Ovary (tissue), 3 donors: ENCODE data around the gene U2SURP.

Experiments used
- EP300 ChIP-seq: sonication (generic); formaldehyde crosslinking; IDR thresholded peaks from one replicate; pipeline ENCODE4 v1.6.1; 2017; ENCODE audit warnings: antibody characterized with exemption
- POLR2A ChIP-seq: fragments of 450-650 bp; IDR thresholded peaks from one replicate; pipeline ENCODE4 v1.6.1; 2017; ENCODE audit warnings: antibody characterized with exemption, mild to moderate bottlenecking, moderate library complexity
- TF ChIP-seq, protein P1 (sequence below), 3 donors: fragments of 450-650 bp in 2 of 3; fragments of 200-600 bp in 1 of 3; IDR thresholded peaks; one replicate each; pipeline versions ENCODE4 v1.5.1 to v1.8.0; 2016 to 2022; ENCODE audit warnings: antibody characterized with exemption in 3 of 3, mild to moderate bottlenecking in 1 of 3
- donor health status: DM: no; HTN: no; CAD: no.

DNA sequence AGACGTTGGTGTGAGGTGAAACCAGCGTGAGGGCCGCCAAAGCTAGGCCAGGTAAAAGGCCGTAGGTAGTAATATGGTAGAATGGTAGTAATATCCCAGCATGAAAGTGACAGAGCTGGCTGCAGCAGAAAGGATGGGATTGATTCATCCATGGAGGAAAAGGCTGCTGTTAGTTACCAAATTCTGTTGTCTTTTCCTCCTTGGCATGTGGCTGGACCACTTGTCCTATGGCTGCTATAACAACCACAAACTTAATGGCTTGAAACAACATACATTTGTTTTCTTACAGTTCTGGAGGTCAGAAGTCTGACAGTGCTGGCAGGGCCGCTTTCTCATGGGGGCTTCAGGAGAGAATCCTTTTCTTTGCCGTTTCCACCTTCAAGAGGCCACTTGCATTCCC, 70.4 kb downstream of the U2SURP start:
- TF ChIP-seq, protein P1, sequence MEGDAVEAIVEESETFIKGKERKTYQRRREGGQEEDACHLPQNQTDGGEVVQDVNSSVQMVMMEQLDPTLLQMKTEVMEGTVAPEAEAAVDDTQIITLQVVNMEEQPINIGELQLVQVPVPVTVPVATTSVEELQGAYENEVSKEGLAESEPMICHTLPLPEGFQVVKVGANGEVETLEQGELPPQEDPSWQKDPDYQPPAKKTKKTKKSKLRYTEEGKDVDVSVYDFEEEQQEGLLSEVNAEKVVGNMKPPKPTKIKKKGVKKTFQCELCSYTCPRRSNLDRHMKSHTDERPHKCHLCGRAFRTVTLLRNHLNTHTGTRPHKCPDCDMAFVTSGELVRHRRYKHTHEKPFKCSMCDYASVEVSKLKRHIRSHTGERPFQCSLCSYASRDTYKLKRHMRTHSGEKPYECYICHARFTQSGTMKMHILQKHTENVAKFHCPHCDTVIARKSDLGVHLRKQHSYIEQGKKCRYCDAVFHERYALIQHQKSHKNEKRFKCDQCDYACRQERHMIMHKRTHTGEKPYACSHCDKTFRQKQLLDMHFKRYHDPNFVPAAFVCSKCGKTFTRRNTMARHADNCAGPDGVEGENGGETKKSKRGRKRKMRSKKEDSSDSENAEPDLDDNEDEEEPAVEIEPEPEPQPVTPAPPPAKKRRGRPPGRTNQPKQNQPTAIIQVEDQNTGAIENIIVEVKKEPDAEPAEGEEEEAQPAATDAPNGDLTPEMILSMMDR (IDR thresholded peaks at IDR 0.05), result no peak
- TF ChIP-seq POLR2A (no peak), EP300 (no peak)
